Embryonic facial prominence (tissue), 1 donor: ENCODE results near the gene B9D2.
"Not testable (repeated sequence)": the region's sequence is repeated elsewhere in the genome, so short reads cannot be mapped to it uniquely, and the experiment has no call there.

Source experiments
- DNase-seq: peaks from one replicate; pipeline ENCODE4 v3.0.0-alpha.2; 2016; ENCODE audit errors: extremely low spot score

B9D2 gene

GRCh38 chr19:41355035-41355434 lies 8.9 kb downstream of the B9D2 start:
- DNase-seq, result no peak

- no peak for DNase-seq
Observed at GRCh38 chr19:41354343-41354953, 9.5 kb downstream of the B9D2 start.

- no peak for DNase-seq
Observed at GRCh38 chr19:41353466-41354342, 10.2 kb downstream of the B9D2 start, which contains the start of gene TGFB1. TGFB1 (minus strand) TSS chr19:41353922; CDS start chr19:41353044, 878 bp downstream.

GRCh38 chr19:41352609-41353465 lies 11.1 kb downstream of the B9D2 start:
- DNase-seq, result no peak

GRCh38 chr19:41352279-41352608 lies 11.7 kb downstream of the B9D2 start:
- DNase-seq, result no peak

- DNase-seq, result no peak
Observed at GRCh38 chr19:41351339-41352245, 12.4 kb downstream of the B9D2 start.

GRCh38 chr19:41350735-41351338 lies 13.1 kb downstream of the B9D2 start:
- no peak for DNase-seq

GRCh38 chr19:41346916-41347315 lies 17.0 kb downstream of the B9D2 start:
- not testable (repeated sequence) for DNase-seq

GRCh38 chr19:41344162-41344561 lies 19.8 kb downstream of the B9D2 start:
- DNase-seq, result no peak

- DNase-seq, result no peak
Observed at GRCh38 chr19:41341669-41342490, 22.1 kb downstream of the B9D2 start.

- DNase-seq, result no peak
Observed at GRCh38 chr19:41339936-41340335, 24.0 kb downstream of the B9D2 start.

GRCh38 chr19:41335467-41335866 lies 28.5 kb downstream of the B9D2 start:
- DNase-seq, result no peak

- no peak for DNase-seq
Observed at GRCh38 chr19:41334793-41335192, 29.2 kb downstream of the B9D2 start.

- DNase-seq, result no peak
Observed at GRCh38 chr19:41332468-41332867, 31.5 kb downstream of the B9D2 start.

GRCh38 chr19:41332000-41332399 lies 31.9 kb downstream of the B9D2 start:
- DNase-seq, result no peak

- no peak for DNase-seq
Observed at GRCh38 chr19:41330946-41331678, 32.8 kb downstream of the B9D2 start.

GRCh38 chr19:41330481-41330880 lies 33.5 kb downstream of the B9D2 start:
- no peak for DNase-seq

- no peak for DNase-seq
Observed at GRCh38 chr19:41328842-41329225, 35.1 kb downstream of the B9D2 start.

- no peak for DNase-seq
Observed at GRCh38 chr19:41328157-41328841, 35.6 kb downstream of the B9D2 start.
